Activated T-helper 1 cell treated with anti-CD3 and anti-CD28 coated beads, Interleukin-2, amount 50 U/mL, for 16 hours (primary cell): ENCODE data around the gene KIAA0825.

Experiments used
- DNase-seq, 2 donors: peaks; one replicate each; pipeline ENCODE4 v3.0.0-alpha.2; 2020; ENCODE audit warnings: low read depth in 1 of 2, low spot score in 1 of 2

Gene KIAA0825

GRCh38 chr5:94111209-94112004, 507.0 kb downstream of the KIAA0825 start:
- peak; percentile 84 for DNase-seq

DNA sequence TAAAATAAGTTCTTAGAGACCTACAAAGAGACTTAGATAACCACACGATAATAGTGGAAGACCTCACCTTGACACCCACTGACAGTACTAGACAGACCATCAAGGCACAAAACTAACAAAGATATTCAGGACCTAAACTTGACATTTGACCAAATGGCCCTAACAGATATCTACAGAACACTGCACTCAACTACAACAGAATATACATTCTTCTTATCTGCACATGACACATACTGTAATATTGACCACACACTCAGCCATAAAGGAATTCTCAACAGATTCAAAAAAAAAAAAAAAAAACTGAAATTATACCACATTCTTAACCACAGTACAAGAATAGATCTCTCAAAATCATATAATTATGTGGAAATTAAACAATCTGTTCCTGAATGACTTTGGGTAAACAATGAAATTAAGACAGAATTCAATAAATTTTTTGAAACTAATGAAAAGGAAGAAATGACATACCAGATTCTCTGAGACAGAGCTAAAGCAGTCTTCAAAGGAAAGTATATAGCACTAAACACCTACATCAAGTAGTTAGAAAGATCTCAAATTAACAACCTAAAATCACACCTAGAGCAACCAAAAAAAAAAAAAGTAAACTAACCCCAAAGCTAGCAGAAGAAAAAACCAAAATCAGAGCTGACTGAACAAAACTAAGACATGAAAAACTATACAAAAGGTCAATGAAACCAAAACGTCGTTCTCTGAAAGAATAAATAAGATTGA, 514.7 kb downstream of the KIAA0825 start:
- DNase-seq: no peak
